CD14-positive monocyte (primary cell): ENCODE data around the gene NFIC. TPM values are rescaled to one million over a fixed set of nuclear protein-coding genes. Genes with fewer than 3 reads are reported as not detected.
A peak's percentile ranks its signal among the peaks of the same experiment; 100 is the strongest.

ENCODE experiments used
- DNase-seq, 3 donors: peaks; one replicate each; pipeline ENCODE4 v3.0.0-alpha.2; 2011 to 2022
- H2AFZ ChIP-seq: 2 replicates; pipeline ENCODE4 v1.6.0; 2012; ENCODE audit warnings: mild to moderate bottlenecking, low read depth, low read length, inconsistent platforms; ENCODE audit not compliant: insufficient read depth, poor library complexity, severe bottlenecking
- H3K27ac ChIP-seq, 2 donors: 1 replicate in 1 of 2; 2 replicates in 1 of 2; pipeline ENCODE4 v1.5.1; 2012 to 2013; ENCODE audit warnings: low read length in 2 of 2, control low read depth in 1 of 2, inconsistent platforms in 1 of 2, low read depth in 1 of 2, mild to moderate bottlenecking in 1 of 2
- H3K27me3 ChIP-seq, 2 donors: one replicate each; pipeline versions ENCODE4 v1.6.0 to v1.6.1; 2011 to 2013; ENCODE audit warnings: low read length in 2 of 2; ENCODE audit not compliant: control insufficient read depth in 2 of 2, insufficient read depth in 2 of 2
- H3K36me3 ChIP-seq, 2 donors: replicated peaks in 1 of 2; 1 replicate in 1 of 2; 2 replicates in 1 of 2; pipeline versions ENCODE4 v1.5.1 to v1.6.1; 2012 to 2013; ENCODE audit warnings: low read length in 2 of 2, control low read depth in 1 of 2, inconsistent platforms in 1 of 2, mild to moderate bottlenecking in 1 of 2; ENCODE audit not compliant: insufficient read depth in 2 of 2, control insufficient read depth in 1 of 2
- H3K4me1 ChIP-seq, 2 donors: 1 replicate in 1 of 2; 2 replicates in 1 of 2; pipeline versions ENCODE4 v1.5.1 to v1.6.1; 2012 to 2013; ENCODE audit warnings: low read length in 2 of 2, control low read depth in 1 of 2, inconsistent platforms in 1 of 2, mild to moderate bottlenecking in 1 of 2, moderate library complexity in 1 of 2; ENCODE audit not compliant: insufficient read depth in 2 of 2, control insufficient read depth in 1 of 2
- H3K4me2 ChIP-seq: replicated peaks from 2 replicates; pipeline ENCODE3; 2012; ENCODE audit warnings: low read length, moderate library complexity, mild to moderate bottlenecking; ENCODE audit not compliant: poor library complexity, severe bottlenecking; ENCODE audit errors: extremely low read depth
- H3K4me3 ChIP-seq, 3 experiments: fragments of 200-600 bp in 1 of 3; sonication (generic) in 1 of 3; replicated peaks in 1 of 3; 1 replicate in 2 of 3; 2 replicates in 1 of 3; pipeline ENCODE4 v1.5.1; 2011 to 2013; ENCODE audit warnings: low read length in 3 of 3, mild to moderate bottlenecking in 3 of 3, control low read depth in 2 of 3, low read depth in 2 of 3, inconsistent platforms in 1 of 3, moderate library complexity in 1 of 3
- H3K79me2 ChIP-seq: 2 replicates; pipeline ENCODE4 v1.6.0; 2012; ENCODE audit warnings: mild to moderate bottlenecking, control low read depth, inconsistent platforms, low read length, moderate library complexity; ENCODE audit not compliant: insufficient read depth
- H3K9ac ChIP-seq: 2 replicates; pipeline ENCODE4 v1.6.0; 2017; ENCODE audit warnings: low read length, mild to moderate bottlenecking; ENCODE audit not compliant: insufficient read depth, poor library complexity, severe bottlenecking
- H3K9me3 ChIP-seq, 2 donors: replicated peaks in 1 of 2; 1 replicate in 1 of 2; 2 replicates in 1 of 2; pipeline versions ENCODE4 v1.5.1 to v1.6.1; 2012 to 2013; ENCODE audit warnings: low read length in 2 of 2, control low read depth in 1 of 2; ENCODE audit not compliant: control insufficient read depth in 1 of 2, insufficient read depth in 1 of 2
- H4K20me1 ChIP-seq: 2 replicates; pipeline ENCODE4 v1.6.0; 2012; ENCODE audit warnings: mild to moderate bottlenecking, low read length, control low read depth, moderate library complexity; ENCODE audit not compliant: insufficient read depth
- H3K27ac Mint-ChIP-seq, 7 donors: one replicate each; pipeline ENCODE4 v1.8.0; 2020; ENCODE audit warnings: mild to moderate bottlenecking in 7 of 7, mixed read lengths in 7 of 7, moderate library complexity in 6 of 7, inconsistent platforms in 2 of 7
- H3K27me3 Mint-ChIP-seq, 3 donors: one replicate each; pipeline ENCODE4 v1.8.0; 2021 to 2022; ENCODE audit warnings: low read depth in 3 of 3, mild to moderate bottlenecking in 3 of 3, mixed read lengths in 3 of 3, moderate library complexity in 3 of 3, inconsistent platforms in 1 of 3
- H3K36me3 Mint-ChIP-seq, 2 donors: one replicate each; pipeline ENCODE4 v1.8.0; 2020; ENCODE audit warnings: mixed read lengths in 2 of 2, inconsistent platforms in 1 of 2, mild to moderate bottlenecking in 1 of 2
- H3K4me1 Mint-ChIP-seq: one replicate; pipeline ENCODE4 v1.8.0; 2020; ENCODE audit warnings: mild to moderate bottlenecking, mixed read lengths
- H3K4me3 Mint-ChIP-seq, 2 donors: one replicate each; pipeline ENCODE4 v1.8.0; 2020; ENCODE audit warnings: mild to moderate bottlenecking in 2 of 2, mixed read lengths in 2 of 2, moderate library complexity in 1 of 2
- H3K9me3 Mint-ChIP-seq, 7 donors: one replicate each; pipeline ENCODE4 v1.8.0; 2020 to 2022; ENCODE audit warnings: mixed read lengths in 7 of 7, mild to moderate bottlenecking in 6 of 7, moderate library complexity in 6 of 7, inconsistent platforms in 2 of 7
- WGBS: methylation state at CpG from one replicate; pipeline ENCODE4 v1.1.5; 2013; ENCODE audit warnings: missing lambda C conversion rate; ENCODE audit not compliant: insufficient coverage; 5-methylcytosine and 5-hydroxymethylcytosine counted together
- intact Hi-C, 2 donors: fragments of 100-400 bp; cut with micrococcal nuclease; formaldehyde crosslinking; loops; one replicate each; pipeline versions ENCODE4 v1.15.0 to v1.15.1; 2023
- polyA plus RNA-seq, 3 donors: library from polyadenylated mRNA; depleted of rRNA in 1 of 3; unstranded in 2 of 3; stranded (reverse) in 1 of 3; fragments of 300-500 nt in 2 of 3; fragments of >200 nt in 1 of 3; fragmentation: Illumina TruSeq in 2 of 3; gene quantifications; 1 replicate in 2 of 3; 2 replicates in 1 of 3; pipeline ENCODE4 v1.2.3, GENCODE V29; 2012 to 2021
- TF ChIP-seq, protein P1 (sequence below): fragments of 200-600 bp; IDR thresholded peaks from one replicate; pipeline ENCODE4 v1.8.0; 2022; ENCODE audit warnings: antibody characterized with exemption, mild to moderate bottlenecking

The NFIC gene
- polyA plus RNA-seq, 3 donors, result 7.0 to 13.8 (median 11.5) TPM

DNA sequence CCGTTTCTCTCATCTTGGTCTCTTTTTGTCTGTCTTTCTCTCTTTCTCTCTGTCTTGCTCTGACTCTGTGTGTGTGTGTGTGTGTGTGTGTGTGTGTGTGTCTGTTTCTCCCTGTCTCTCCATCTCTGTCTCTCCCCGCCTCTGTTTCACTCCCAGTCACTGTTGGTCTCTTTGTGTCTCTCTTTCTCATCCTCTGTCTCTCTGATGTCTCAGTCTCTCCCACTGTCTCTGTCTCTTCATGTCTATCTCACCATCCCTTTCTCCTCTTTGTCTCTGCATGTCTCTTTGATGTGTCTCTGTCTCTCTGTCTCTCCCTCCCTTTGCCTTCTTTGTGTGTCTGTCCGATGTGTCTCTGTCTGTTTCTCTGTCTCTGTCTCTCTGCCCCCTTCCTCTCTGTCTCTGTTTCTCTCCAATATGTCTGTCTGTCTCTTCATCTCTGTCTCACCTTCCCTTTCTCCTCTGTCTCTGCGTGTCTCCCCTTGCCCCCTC lies 2.5 kb downstream of the NFIC start:
- intact Hi-C loops, result no loop called here
- H3K4me2 ChIP-seq, result peak overlapping the region; percentile 98
- peaks cover 97% of the 10 kb centered on the region for H3K79me2 ChIP-seq
- TF ChIP-seq, protein P1, sequence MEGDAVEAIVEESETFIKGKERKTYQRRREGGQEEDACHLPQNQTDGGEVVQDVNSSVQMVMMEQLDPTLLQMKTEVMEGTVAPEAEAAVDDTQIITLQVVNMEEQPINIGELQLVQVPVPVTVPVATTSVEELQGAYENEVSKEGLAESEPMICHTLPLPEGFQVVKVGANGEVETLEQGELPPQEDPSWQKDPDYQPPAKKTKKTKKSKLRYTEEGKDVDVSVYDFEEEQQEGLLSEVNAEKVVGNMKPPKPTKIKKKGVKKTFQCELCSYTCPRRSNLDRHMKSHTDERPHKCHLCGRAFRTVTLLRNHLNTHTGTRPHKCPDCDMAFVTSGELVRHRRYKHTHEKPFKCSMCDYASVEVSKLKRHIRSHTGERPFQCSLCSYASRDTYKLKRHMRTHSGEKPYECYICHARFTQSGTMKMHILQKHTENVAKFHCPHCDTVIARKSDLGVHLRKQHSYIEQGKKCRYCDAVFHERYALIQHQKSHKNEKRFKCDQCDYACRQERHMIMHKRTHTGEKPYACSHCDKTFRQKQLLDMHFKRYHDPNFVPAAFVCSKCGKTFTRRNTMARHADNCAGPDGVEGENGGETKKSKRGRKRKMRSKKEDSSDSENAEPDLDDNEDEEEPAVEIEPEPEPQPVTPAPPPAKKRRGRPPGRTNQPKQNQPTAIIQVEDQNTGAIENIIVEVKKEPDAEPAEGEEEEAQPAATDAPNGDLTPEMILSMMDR, result no peak
- H2AFZ ChIP-seq, result peak overlapping the region; percentile 81
- H3K4me3 Mint-ChIP-seq, result peak overlapping the region; percentile 86 to 94
- WGBS, result 10% methylated on average over 2 of the region's 4 CpGs
- no peak for DNase-seq
- H3K27ac Mint-ChIP-seq, result peak overlapping the region; percentile 80 to 98 (median 91)
- no peaks in the 10 kb centered on the region for H3K27me3 Mint-ChIP-seq
- peaks cover 0 to under 1% (median 0%) of the 10 kb centered on the region in 7 donors for H3K9me3 Mint-ChIP-seq
- H3K36me3 Mint-ChIP-seq, result peaks cover 3 to 16% of the 10 kb centered on the region in 2 donors
- H3K36me3 ChIP-seq, result peaks cover 0 to 4% of the 10 kb centered on the region in 2 donors
- peak overlapping the region; percentile 45 to 94 (median 45) for H3K4me3 ChIP-seq
- peaks cover 46 to 56% of the 10 kb centered on the region in 2 donors for H3K4me1 ChIP-seq
- peaks cover 64% of the 10 kb centered on the region for H4K20me1 ChIP-seq
- H3K27me3 ChIP-seq, result no peaks in the 10 kb centered on the region
- peaks cover 57% of the 10 kb centered on the region for H3K4me1 Mint-ChIP-seq
- H3K9ac ChIP-seq, result peak overlapping the region; percentile 77
- H3K27ac ChIP-seq, result peak overlapping the region; percentile 63 to 74
- H3K9me3 ChIP-seq, result no peaks in the 10 kb centered on the region

GRCh38 chr19:3369337-3370213 lies 3.2 kb downstream of the NFIC start:
- Histone ChIP-seq H3K36me3 (peaks cover 0 to 10% of the 10 kb centered on the region in 2 donors), H3K79me2 (peaks cover 97% of the 10 kb centered on the region), H2AFZ (peak overlapping the region; percentile 81), H3K4me3 (peak overlapping the region; percentile 45 to 94 (median 45)), H3K4me2 (peak overlapping the region; percentile 98), H3K27ac (peak overlapping the region; percentile 63 to 74), H3K9ac (peak overlapping the region; percentile 77), H3K27me3 (no peaks in the 10 kb centered on the region), H4K20me1 (peaks cover 68% of the 10 kb centered on the region), H3K4me1 (peaks cover 46 to 56% of the 10 kb centered on the region in 2 donors), H3K9me3 (no peaks in the 10 kb centered on the region)
- no peaks in the 10 kb centered on the region for H3K27me3 Mint-ChIP-seq
- peak; percentile 51 to 76 (median 73) for DNase-seq
- TF ChIP-seq, protein P1, result no peak
- WGBS, result 16% methylated on average over 34 of the region's 42 CpGs
- peak overlapping the region; percentile 86 to 94 for H3K4me3 Mint-ChIP-seq
- intact Hi-C loops, result no loop called here
- H3K36me3 Mint-ChIP-seq, result peaks cover 6 to 23% of the 10 kb centered on the region in 2 donors
- peaks cover 0 to 4% (median 0%) of the 10 kb centered on the region in 7 donors for H3K9me3 Mint-ChIP-seq
- peaks cover 59% of the 10 kb centered on the region for H3K4me1 Mint-ChIP-seq
- H3K27ac Mint-ChIP-seq, result peak overlapping the region; percentile 86 to 98 (median 91)
